SJCRH30 (cell line): ENCODE data around the gene VCPKMT. TPM values are rescaled to one million over a fixed set of nuclear protein-coding genes. Genes with fewer than 3 reads are reported as not detected.

Experiments
- DNase-seq, 2 experiments: peaks; one replicate each; pipeline ENCODE4 v3.0.0-alpha.2; 2015 to 2020
- H3K27ac ChIP-seq: fragments of 250-450 bp; sonication (Bioruptor Pico); 2 replicates; pipeline ENCODE4 v1.5.1; 2020; ENCODE audit warnings: mild to moderate bottlenecking, moderate library complexity
- H3K27me3 ChIP-seq: fragments of 250-450 bp; sonication (Bioruptor Pico); 2 replicates; pipeline ENCODE4 v1.5.1; 2020; ENCODE audit warnings: mild to moderate bottlenecking, moderate library complexity
- H3K36me3 ChIP-seq: fragments of 250-450 bp; sonication (Bioruptor Pico); 2 replicates; pipeline ENCODE4 v1.5.1; 2020; ENCODE audit warnings: mild to moderate bottlenecking, moderate library complexity
- H3K4me1 ChIP-seq: fragments of 250-450 bp; sonication (Bioruptor Pico); 2 replicates; pipeline ENCODE4 v1.5.1; 2020; ENCODE audit warnings: mild to moderate bottlenecking, moderate library complexity
- H3K4me3 ChIP-seq: fragments of 250-450 bp; sonication (Bioruptor Pico); 2 replicates; pipeline ENCODE4 v1.5.1; 2020; ENCODE audit warnings: mild to moderate bottlenecking, moderate library complexity
- H3K9me3 ChIP-seq: fragments of 250-450 bp; sonication (Bioruptor Pico); replicated peaks from 2 replicates; pipeline ENCODE4 v1.5.1; 2020; ENCODE audit warnings: mild to moderate bottlenecking, moderate library complexity
- total RNA-seq: library from RNA; depleted of rRNA; stranded (reverse); fragments of >200 nt; shearing (Covaris generic); gene quantifications from 2 replicates; pipeline ENCODE4 v1.2.3, GENCODE V29; 2014; rRNA removed

The VCPKMT gene
- 7.8 and 11.6 TPM in 2 replicates for total RNA-seq

DNA sequence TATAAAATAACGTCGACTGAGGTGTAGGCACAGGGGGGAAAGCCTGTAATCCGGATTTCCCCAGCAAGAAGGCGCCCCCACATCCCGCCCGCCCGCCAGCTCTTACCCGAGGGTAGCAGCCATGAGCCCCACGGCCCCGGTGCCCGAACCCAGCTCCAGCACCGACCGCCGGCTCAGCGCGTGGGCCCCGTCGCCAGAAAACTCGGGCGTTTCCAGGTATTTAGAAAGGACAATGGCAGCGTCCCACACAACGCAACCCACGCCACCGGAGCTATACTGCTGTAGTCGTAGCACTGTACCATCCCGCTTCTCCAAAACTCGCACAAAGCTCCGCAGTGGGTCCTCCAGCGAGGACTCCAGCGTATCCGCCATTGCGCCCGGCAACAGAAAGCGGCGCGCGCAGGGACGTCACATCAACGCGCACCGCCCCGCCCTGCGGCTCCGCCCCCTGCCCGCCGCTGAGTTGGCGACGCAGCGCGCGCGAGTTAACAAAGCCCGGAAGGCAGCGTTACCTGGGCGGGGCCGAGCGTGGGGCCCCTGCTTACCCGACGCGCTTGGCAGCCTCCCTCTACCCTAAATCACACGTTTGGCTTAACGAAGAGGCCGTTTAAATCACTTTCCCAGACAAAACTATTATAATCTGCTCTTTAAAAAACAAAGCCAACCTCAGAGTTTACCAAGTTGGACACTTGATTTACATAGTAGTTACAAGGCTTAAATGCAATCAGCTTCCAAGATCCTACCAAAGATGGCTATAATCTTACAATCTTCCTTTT lies at the start of gene VCPKMT:
Gene VCPKMT (minus strand): TSS at position 392 of the 776 bp plus-strand sequence. CDS start 20 bp downstream, at position 372.
- Histone ChIP-seq H3K9me3 (no peaks in the 10 kb centered on the region), H3K27me3 (no peaks in the 10 kb centered on the region), H3K4me1 (no peaks in the 10 kb centered on the region), H3K4me3 (peak within 1 kb of the TSS; percentile 67), H3K27ac (peak within 1 kb of the TSS; percentile 55), H3K36me3 (peaks cover 21% of the 10 kb centered on the region)
- DNase-seq: peak; percentile 90 to 93

DNA sequence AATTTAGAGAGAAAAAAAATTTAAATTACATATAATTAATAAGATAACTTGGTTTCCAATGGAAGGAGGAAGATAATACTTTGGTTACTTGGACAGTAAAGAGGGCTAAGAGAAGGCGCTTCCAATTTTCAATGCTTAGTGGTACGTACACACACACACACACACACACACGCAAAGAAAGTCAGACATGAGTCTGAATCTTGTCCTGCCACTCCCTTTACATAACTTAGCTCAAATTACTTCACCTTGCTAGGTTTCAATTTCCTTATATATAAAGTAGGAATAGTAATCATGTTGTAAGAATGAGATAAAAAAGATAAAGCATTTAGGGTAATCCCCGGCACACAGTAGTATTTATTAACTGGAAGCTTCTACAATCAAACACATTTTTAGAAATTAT lies 39.7 kb upstream of the VCPKMT start:
- no peak for DNase-seq
- no peaks in the 10 kb centered on the region for H3K4me1 ChIP-seq
- no peak overlapping the region for H3K4me3 ChIP-seq
- no peak overlapping the region for H3K27ac ChIP-seq
- H3K9me3 ChIP-seq: no peaks in the 10 kb centered on the region
- peaks cover 28% of the 10 kb centered on the region for H3K36me3 ChIP-seq
- no peaks in the 10 kb centered on the region for H3K27me3 ChIP-seq

DNA sequence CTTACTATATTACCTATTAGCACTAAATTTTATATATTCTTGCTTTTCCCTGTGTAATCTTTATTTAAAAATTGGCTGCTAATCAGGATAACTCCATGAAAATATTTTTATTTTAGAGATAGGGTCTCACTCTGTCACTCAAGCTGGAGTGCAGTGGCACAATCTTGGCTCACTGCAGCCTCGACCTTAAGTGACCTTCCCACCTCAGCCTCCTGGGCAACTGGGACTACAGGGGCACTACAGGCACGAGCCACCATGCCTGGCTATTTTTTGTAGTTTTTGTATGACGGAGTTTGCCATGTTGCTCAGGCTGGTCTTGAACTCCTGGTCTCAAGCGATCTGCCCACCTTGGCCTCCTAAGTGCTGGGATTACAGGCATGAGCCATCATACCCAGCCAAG lies 32.4 kb upstream of the VCPKMT start:
- H3K4me3 ChIP-seq: no peak overlapping the region
- no peaks in the 10 kb centered on the region for H3K27me3 ChIP-seq
- peaks cover 15% of the 10 kb centered on the region; the same call in 1 of the 2 replicates for H3K36me3 ChIP-seq
- no peak overlapping the region for H3K27ac ChIP-seq
- DNase-seq: no peak
- H3K9me3 ChIP-seq: no peaks in the 10 kb centered on the region
- no peaks in the 10 kb centered on the region for H3K4me1 ChIP-seq

DNA sequence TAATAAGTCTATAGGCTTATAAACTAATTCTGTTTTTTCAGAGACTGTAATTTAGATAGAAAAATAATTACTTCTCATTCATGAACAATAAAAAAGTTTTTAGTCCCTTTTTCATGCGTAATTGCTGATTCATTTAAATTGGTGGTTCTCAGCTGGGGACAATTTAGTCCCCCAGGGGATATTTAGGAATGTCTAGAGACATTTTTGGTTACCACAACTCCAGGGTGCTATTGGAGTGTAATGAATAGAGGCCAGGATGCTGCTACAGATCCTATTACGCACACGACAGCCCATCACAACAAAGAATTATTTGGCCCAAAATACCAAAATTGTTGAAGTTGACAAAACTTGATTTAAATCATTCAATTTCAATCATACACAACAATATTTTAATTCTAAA lies 22.8 kb upstream of the VCPKMT start:
- no peaks in the 10 kb centered on the region for H3K9me3 ChIP-seq
- H3K4me1 ChIP-seq: no peaks in the 10 kb centered on the region; the same call in 1 of the 2 replicates
- no peak overlapping the region for H3K4me3 ChIP-seq
- no peak overlapping the region for H3K27ac ChIP-seq
- DNase-seq: peak; percentile 20 to 58
- H3K27me3 ChIP-seq: no peaks in the 10 kb centered on the region
- H3K36me3 ChIP-seq: peaks cover 4% of the 10 kb centered on the region; the same call in 1 of the 2 replicates

DNA sequence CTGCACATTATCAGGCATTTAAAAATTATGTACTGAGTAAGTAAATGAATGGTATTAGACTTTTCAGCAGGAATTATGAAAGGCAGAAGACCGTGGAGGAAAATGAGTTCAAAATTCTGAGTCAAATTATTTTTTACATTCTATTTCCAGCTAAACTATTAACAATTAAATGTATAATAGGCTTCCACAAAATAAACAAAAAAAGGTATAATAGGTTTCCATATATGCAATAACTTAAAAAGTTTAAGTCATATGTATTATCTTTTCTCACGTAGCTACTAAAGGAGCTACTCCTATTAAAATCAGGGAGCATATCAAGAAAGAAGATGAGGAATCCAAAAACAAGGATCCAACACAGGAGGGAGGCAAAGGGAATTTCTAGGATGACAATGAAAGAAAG lies 11.4 kb upstream of the VCPKMT start:
- H3K9me3 ChIP-seq: no peaks in the 10 kb centered on the region
- H3K4me1 ChIP-seq: no peaks in the 10 kb centered on the region
- DNase-seq: no peak
- H3K27ac ChIP-seq: no peak overlapping the region
- H3K36me3 ChIP-seq: peaks cover 16% of the 10 kb centered on the region; the same call in 1 of the 2 replicates
- H3K4me3 ChIP-seq: no peak overlapping the region
- no peaks in the 10 kb centered on the region for H3K27me3 ChIP-seq

DNA sequence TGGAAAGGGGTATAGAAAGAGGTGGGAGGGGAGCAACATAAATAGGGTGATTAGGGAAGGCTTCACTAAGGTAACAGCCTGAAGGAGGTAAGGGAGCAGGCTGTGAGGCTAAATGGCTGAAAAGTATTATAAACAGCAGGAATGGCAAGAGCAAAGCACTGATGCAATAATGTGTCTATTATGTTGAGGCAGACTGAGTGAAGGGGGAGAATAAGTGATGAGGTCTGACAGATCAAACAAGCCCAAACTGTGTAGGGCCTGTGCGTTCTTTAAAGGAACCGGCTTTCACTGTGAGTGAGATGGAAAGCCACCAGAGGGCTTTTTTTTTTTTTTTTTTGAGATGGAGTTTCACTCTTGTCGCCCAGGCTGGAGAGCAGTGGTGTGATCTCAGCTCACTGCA lies 6.7 kb upstream of the VCPKMT start:
- Histone ChIP-seq H3K4me3 (no peak overlapping the region), H3K36me3 (0 out of 2 replicates have a peak, but pooled peaks cover 3% of the 10 kb centered on the region), H3K9me3 (no peaks in the 10 kb centered on the region), H3K27me3 (no peaks in the 10 kb centered on the region), H3K27ac (no peak overlapping the region), H3K4me1 (no peaks in the 10 kb centered on the region)
- DNase-seq: no peak

DNA sequence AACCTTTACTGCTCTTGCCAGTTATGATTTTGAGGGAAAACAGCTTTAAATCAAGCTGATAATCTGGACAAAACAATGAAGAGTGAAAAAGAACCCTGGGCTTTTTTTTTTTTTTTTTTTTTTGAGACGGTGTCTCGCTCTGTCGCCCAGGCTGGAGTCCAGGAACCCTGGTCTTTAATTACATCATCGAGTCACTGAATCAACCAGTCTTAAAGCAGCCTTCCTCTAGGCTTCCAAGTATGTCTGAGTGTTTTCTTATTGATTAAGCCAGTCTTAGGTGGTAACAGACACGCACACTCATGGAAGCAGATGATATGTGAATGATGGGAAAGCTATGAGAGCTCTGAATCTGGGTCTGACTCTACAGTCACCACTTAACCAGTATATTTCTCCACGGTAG lies 5.9 kb upstream of the VCPKMT start:
- no peak for DNase-seq
- Histone ChIP-seq H3K4me3 (no peak overlapping the region), H3K27ac (no peak overlapping the region), H3K27me3 (no peaks in the 10 kb centered on the region), H3K9me3 (no peaks in the 10 kb centered on the region), H3K4me1 (no peaks in the 10 kb centered on the region), H3K36me3 (0 out of 2 replicates have a peak, but pooled peaks cover 3% of the 10 kb centered on the region)

DNA sequence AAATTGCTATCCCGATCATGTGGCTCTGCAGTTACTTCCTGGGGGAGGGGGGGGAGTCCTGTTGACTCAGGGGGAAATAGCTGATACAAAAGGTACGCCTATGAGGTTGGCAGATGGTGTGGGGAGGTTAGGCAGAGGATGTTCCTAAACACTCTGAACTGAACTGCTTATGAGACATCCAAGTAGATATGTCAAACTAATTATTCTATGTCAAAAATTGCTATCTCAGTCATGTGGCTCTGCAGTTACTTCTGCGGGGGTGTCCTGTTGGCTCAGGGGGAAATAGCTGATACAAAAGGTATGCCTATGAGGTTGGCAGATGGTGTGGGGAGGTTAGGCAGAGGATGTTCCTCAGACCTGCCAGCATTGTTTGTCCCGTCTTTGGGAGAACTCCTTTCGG lies 5.1 kb upstream of the VCPKMT start:
- DNase-seq: no peak
- Histone ChIP-seq H3K27ac (no peak overlapping the region), H3K36me3 (0 out of 2 replicates have a peak, but pooled peaks cover 3% of the 10 kb centered on the region), H3K27me3 (no peaks in the 10 kb centered on the region), H3K4me3 (no peak overlapping the region), H3K4me1 (no peaks in the 10 kb centered on the region), H3K9me3 (no peaks in the 10 kb centered on the region)

DNA sequence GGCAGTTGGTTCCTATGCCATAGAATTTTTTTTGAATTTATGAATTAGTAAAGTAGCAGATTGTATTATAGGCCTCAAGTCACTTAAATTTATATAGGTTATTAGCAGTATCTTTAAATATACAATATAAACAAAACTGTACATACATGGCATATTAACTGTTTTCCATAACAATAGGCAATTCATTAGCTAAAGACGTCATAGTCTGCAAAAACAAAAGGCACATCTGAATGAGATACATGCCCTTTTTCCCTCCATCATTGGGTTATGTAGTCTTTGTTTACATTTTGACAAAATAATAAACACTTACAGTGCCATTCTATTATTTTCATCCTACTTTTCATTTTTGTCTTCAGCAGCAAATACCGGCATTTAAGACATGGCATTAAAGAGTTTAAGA lies 1.1 kb upstream of the VCPKMT start:
- DNase-seq: no peak
- Histone ChIP-seq H3K4me3 (no peak overlapping the region), H3K27me3 (no peaks in the 10 kb centered on the region), H3K9me3 (no peaks in the 10 kb centered on the region), H3K4me1 (no peaks in the 10 kb centered on the region), H3K27ac (no peak overlapping the region), H3K36me3 (peaks cover 18% of the 10 kb centered on the region)

DNA sequence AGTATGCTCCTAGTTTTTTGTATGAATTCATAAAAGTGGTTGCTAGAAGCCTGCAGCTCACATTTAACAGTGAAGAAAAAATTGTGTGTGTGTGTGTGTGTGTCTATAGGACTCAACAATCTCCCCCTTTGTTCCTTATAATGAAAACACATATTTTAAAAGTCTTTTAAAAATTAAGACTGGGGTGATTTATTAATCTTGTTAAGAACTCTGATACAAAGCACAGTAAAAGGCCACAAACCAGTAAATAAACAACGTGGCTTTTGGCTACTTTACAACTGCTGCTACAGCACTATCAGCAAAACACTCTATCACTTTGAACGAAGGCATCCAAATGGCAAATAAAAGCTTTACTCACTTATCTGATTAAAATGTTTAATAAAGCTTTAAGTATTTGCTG lies 594 bp upstream of the VCPKMT start:
- Histone ChIP-seq H3K27ac (peak overlapping the region; percentile 55), H3K4me3 (peak overlapping the region; percentile 67), H3K27me3 (no peaks in the 10 kb centered on the region), H3K36me3 (peaks cover 18% of the 10 kb centered on the region), H3K9me3 (no peaks in the 10 kb centered on the region), H3K4me1 (no peaks in the 10 kb centered on the region)
- no peak for DNase-seq

DNA sequence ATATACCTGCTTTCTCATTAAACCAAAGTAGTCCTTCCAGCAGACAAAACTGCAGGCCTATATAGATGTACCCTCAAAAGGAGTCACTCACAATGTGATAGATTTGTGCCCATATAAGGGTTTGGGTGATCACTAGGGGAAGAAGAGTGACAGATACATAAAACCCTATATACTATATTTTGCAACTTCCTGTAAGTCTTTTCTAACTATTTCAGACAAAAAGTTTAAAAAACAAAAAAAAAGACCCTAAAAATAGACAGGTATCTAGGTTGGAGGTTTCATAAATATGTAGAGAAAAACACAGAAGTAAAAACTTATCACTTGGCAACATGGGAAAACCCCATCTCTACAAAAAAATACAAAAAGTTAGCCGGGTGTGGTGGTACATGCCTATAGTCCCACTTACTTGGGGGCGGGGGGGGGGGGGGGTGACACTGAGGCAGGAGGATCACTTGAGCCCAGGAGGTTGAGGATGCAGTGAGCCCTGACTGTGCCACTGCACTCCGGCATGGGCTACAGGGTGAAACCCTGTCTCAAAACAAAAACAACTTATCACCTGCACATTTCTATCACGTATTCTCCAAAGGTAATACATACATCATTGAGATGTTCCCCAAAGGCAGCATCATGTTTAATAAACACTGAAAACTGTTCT lies 2.9 kb downstream of the VCPKMT start:
- Histone ChIP-seq H3K4me1 (no peaks in the 10 kb centered on the region), H3K27ac (no peak overlapping the region), H3K36me3 (peaks cover 37% of the 10 kb centered on the region), H3K27me3 (no peaks in the 10 kb centered on the region), H3K9me3 (no peaks in the 10 kb centered on the region), H3K4me3 (no peak overlapping the region)
- DNase-seq: no peak

DNA sequence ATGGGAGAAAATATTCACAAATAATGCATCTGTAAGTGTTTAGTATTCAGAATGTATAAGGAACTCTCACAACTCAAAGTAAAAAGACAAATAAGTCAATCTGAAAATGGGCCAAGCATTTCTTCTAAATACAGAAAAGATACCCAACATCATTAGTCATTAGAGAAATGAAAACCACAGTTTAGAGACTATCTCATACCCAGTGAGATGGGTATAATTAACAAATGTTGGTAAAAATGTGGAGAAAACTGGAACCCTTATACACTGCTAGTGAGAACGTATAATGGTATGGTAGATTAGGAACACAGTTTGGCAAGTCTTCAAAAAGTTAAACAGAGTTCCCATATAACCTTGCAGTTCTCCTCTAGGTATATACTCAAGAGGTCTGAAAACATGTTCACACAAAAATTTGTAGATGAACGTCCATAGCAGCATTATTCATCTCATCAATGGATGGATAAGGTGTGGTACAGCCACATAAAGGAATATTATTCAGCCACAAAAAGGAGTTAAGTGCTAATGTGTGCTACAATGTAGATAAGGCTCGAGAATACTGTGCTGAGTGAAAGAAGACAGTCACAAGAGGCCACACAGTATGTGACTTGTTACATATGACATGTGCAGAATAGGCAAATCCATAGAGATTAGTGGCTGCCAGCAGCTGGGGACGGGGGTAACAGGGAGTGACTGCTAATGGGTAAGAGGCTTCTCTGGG lies 5.9 kb downstream of the VCPKMT start:
- H3K9me3 ChIP-seq: no peaks in the 10 kb centered on the region
- H3K36me3 ChIP-seq: peaks cover 38% of the 10 kb centered on the region
- DNase-seq: no peak
- no peaks in the 10 kb centered on the region for H3K27me3 ChIP-seq
- H3K4me1 ChIP-seq: no peaks in the 10 kb centered on the region
- H3K4me3 ChIP-seq: no peak overlapping the region
- H3K27ac ChIP-seq: no peak overlapping the region

DNA sequence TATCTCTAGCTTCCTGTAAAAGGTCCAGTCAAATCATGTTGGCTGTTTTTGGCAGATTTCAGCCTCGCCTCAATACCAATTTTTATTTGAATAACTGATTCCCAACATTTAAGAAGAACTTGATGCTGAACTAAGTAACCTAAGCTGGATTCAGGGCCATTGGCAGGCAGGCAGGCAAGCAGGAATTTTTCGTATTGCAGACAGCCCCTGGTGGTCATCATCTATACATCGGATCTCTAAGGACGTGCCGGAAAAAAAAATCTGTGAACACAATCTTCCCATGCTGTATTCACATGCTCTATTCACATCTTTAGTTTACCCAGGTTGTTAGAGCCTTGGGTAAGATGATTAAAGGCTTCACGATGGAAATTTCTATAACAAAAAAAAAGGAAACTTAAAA lies 7.0 kb downstream of the VCPKMT start:
- Histone ChIP-seq H3K4me3 (no peak overlapping the region), H3K36me3 (peaks cover 32% of the 10 kb centered on the region), H3K9me3 (no peaks in the 10 kb centered on the region), H3K27ac (no peak overlapping the region), H3K27me3 (no peaks in the 10 kb centered on the region), H3K4me1 (no peaks in the 10 kb centered on the region)
- peak in 1 of 2 experiments; percentile 26 for DNase-seq

DNA sequence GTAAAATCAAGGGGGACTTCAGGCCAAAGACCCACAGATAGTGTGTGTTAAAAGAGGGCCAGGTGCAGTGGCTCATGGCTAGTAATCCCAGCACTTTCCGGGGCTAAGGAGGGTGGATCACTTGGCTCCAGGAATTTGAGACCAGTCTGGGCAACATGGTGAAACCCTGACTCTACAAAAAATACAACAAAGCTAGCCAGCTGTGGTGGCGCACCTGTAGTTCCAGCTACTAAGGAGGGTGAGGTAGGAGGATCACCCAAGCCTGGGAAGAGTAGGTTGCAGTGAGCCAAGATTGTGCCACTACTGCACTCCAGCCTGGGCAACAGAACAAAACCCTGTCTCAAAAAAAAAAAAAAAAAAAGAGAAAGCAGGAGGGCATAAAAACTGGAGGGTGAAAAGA lies 8.5 kb downstream of the VCPKMT start:
- Histone ChIP-seq H3K4me1 (no peaks in the 10 kb centered on the region), H3K27ac (no peak overlapping the region), H3K4me3 (no peak overlapping the region), H3K27me3 (no peaks in the 10 kb centered on the region), H3K9me3 (no peaks in the 10 kb centered on the region), H3K36me3 (peaks cover 23% of the 10 kb centered on the region)
- DNase-seq: no peak

DNA sequence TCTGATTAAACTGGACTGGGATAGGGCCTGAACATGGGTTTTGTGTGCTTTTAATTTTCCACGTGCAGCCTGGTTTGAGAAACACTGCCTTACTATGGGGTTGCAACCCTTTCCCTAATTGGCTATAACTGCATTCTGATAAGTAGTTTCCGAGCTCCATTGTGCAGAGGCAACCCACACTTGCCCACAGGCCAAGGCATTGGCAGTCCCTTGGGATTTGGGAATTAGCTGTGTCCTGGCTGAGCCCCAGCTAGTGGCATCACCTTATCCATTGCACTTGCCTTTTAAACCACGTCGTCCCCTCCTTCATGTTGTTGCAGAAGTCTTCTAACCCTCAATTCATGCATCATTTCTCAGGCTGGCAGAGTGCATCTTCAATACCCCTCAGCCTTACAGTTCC lies 10.2 kb downstream of the VCPKMT start:
- Histone ChIP-seq H3K36me3 (peaks cover 18% of the 10 kb centered on the region), H3K27me3 (no peaks in the 10 kb centered on the region), H3K27ac (no peak overlapping the region), H3K4me3 (no peak overlapping the region), H3K9me3 (no peaks in the 10 kb centered on the region), H3K4me1 (no peaks in the 10 kb centered on the region)
- DNase-seq: no peak
